Stomach (tissue), 4 donors: ENCODE measurements around the gene FMN2.

Source experiments
- CTCF ChIP-seq, 7 experiments: fragments of 450-650 bp in 4 of 7; fragments of 200-600 bp in 3 of 7; sonication (generic) in 3 of 7; IDR thresholded peaks; one replicate each; pipeline ENCODE4 v1.5.1; 2016 to 2019; ENCODE audit warnings: antibody characterized with exemption in 7 of 7, control low read depth in 2 of 7, mild to moderate bottlenecking in 1 of 7
- EP300 ChIP-seq: sonication (generic); formaldehyde crosslinking; IDR thresholded peaks from one replicate; pipeline ENCODE4 v1.6.1; 2017; ENCODE audit warnings: antibody characterized with exemption

- no peak for TF ChIP-seq CTCF (IDR thresholded peaks at IDR 0.05)
- no peak for TF ChIP-seq EP300
Observed at GRCh38 chr1:240145120-240145519, 53.4 kb downstream of the FMN2 start.
